Measurements from ENCODE around the gene SGCB.

- TF ChIP-seq CTCF (IDR thresholded peaks at IDR 0.05) (no peak), POLR2A (IDR thresholded peaks at IDR 0.05) (no peak)
These were observed 41.6 kb upstream of the SGCB start for GRCh38 chr4:52079659-52080058.
